Ishikawa (cell line): ENCODE results near the gene TXNDC11.
A peak's percentile ranks its signal among the peaks of the same experiment; 100 is the strongest.

Source experiments
- CEBPB ChIP-seq: IDR thresholded peaks from 2 replicates; pipeline ENCODE4 v1.6.1; 2012
- CREB1 ChIP-seq: IDR thresholded peaks from 2 replicates; pipeline ENCODE4 v1.6.1; 2012; ENCODE audit warnings: low read depth
- EGR1 ChIP-seq: IDR thresholded peaks from 2 replicates; pipeline ENCODE4 v1.6.1; 2012
- EP300 ChIP-seq: IDR thresholded peaks from 2 replicates; pipeline ENCODE4 v1.6.1; 2012; ENCODE audit warnings: borderline replicate concordance
- FOXM1 ChIP-seq: IDR thresholded peaks from 2 replicates; pipeline ENCODE4 v1.6.1; 2012; ENCODE audit warnings: low read depth, borderline replicate concordance
- NFIC ChIP-seq: IDR thresholded peaks from 2 replicates; pipeline ENCODE4 v1.6.1; 2012
- RAD21 ChIP-seq: IDR thresholded peaks from 2 replicates; pipeline ENCODE4 v1.6.1; 2012; ENCODE audit warnings: low read depth
- TAF1 ChIP-seq: IDR thresholded peaks from 2 replicates; pipeline ENCODE4 v1.6.1; 2012; ENCODE audit warnings: low read depth, mild to moderate bottlenecking
- TCF12 ChIP-seq: IDR thresholded peaks from 2 replicates; pipeline ENCODE4 v1.6.1; 2012; ENCODE audit warnings: low read depth
- TEAD4 ChIP-seq: IDR thresholded peaks from 2 replicates; pipeline ENCODE4 v1.6.1; 2012
- YY1 ChIP-seq: IDR thresholded peaks from 2 replicates; pipeline ENCODE4 v1.6.1; 2012; ENCODE audit warnings: low read depth
- ZBTB7A ChIP-seq: IDR thresholded peaks from 2 replicates; pipeline ENCODE4 v1.6.1; 2012; ENCODE audit warnings: low read depth
- TF ChIP-seq, protein P1 (sequence below): IDR thresholded peaks from 2 replicates; pipeline ENCODE4 v1.6.1; 2012
- TF ChIP-seq, protein P2 (sequence below): IDR thresholded peaks from 2 replicates; pipeline ENCODE4 v1.6.1; 2012
- TF ChIP-seq, protein P3 (sequence below): IDR thresholded peaks from 2 replicates; pipeline ENCODE4 v1.6.1; 2012; ENCODE audit warnings: low read depth, mild to moderate bottlenecking

Gene TXNDC11

DNA sequence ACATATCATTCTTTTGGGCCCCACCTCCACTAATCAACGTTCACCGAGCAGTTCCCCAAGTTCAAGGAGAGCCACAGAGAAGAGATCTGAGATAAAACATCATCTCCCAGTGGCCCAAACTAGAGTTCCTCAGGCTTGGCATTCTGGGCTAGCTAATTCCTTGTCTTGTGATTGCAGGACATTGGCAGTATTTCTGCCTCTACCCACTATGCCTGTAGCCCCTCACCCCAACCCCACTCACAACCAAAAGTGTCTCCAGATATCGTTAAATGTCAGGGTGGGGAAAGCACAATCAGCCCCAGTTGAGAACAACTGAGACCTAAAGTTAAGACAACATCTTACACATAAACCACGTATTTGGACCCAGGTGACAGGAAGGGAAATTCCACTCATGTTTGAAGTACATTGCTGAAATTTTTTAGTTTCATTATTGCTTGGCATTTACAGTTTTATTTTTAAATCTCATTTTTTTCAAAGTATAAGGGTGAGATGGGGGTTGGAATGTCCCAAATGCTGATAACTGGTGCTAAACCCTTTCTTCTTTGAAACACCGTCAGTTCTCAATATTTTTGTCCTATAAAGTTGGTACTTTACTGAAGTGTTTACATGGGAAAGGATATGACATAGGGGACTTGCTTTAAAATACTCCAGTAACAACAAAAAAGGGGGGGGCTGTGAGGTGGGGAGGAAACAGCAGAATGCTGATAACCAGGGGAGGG, 40.8 kb upstream of the TXNDC11 start:
- no peak for TF ChIP-seq YY1
- TF ChIP-seq FOXM1 = no peak
- no peak for TF ChIP-seq TAF1
- TF ChIP-seq TEAD4 = peak; percentile 76

DNA sequence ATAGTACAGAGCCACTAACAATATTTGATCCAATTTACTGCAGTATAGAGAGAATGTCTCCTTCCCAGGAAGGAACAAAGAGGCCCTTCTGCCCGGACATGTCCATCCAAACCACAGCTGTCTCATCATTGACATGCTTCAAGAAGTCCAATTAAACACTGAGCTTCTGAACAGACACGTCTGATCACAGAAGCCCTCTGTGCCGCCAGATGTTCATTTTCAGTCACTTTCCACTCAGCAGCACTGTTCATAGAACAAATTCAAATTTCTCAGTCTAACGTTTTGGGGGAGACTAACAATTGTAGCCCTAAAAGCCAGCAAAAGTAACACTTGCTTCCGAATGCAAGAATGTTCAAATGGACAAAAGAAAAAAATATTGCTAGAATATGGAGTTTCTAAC, 39.1 kb upstream of the TXNDC11 start:
- no peak for TF ChIP-seq FOXM1
- TF ChIP-seq, protein P1, sequence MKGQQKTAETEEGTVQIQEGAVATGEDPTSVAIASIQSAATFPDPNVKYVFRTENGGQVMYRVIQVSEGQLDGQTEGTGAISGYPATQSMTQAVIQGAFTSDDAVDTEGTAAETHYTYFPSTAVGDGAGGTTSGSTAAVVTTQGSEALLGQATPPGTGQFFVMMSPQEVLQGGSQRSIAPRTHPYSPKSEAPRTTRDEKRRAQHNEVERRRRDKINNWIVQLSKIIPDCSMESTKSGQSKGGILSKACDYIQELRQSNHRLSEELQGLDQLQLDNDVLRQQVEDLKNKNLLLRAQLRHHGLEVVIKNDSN = no peak

DNA sequence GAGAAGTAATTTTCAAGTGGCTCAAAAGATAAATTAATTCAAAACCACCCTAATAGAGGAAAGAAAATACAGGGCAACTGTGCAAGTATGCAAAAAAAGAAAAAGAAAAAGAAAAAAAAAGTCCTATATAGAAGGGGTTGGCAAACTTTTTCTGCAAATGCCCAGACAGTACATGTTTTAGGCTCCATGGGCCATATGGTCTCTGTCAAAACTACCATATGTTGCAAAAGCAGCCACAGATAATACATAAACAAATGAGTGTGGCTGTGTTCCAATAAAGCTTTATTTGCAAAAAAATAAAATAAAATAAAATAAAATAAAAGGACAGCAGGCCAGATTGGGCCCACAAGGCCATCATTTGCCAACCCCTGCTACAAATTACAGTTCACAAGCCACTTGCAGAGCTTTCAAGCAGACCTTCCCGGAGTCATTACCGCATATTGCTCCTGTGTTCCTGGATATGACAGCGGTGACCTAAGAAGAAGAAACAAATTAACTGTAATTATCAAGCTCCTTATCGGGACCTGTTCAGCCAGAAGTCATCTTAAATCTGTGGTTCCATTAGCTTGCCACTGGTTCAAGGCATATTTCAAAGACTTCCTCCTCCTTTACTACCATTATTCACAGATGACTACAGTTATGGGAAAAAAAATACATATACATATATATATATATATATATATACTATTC, 38.5 kb upstream of the TXNDC11 start:
- TF ChIP-seq RAD21 (no peak), TAF1 (no peak)

DNA sequence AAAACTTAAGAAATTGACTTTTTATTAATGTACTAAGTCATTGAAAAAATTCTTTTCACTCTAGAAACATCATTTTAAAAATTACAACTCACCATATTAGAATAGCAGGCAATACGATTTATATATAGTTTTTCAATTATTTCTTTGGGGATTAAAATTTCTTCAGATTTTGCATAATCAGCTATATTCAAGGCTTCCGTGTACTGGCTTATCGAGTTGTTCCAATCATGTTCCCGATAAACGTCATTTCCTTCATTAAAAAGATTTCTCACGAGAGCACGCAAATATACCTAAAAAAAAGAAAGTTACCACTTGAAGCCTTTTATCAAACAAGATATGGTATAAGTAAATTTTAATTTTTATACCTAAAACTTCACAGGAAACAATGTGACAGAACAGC, 36.4 kb upstream of the TXNDC11 start:
- TF ChIP-seq CEBPB (no peak), EP300 (no peak), EGR1 (no peak), CREB1 (no peak)
- TF ChIP-seq, protein P1 = no peak

DNA sequence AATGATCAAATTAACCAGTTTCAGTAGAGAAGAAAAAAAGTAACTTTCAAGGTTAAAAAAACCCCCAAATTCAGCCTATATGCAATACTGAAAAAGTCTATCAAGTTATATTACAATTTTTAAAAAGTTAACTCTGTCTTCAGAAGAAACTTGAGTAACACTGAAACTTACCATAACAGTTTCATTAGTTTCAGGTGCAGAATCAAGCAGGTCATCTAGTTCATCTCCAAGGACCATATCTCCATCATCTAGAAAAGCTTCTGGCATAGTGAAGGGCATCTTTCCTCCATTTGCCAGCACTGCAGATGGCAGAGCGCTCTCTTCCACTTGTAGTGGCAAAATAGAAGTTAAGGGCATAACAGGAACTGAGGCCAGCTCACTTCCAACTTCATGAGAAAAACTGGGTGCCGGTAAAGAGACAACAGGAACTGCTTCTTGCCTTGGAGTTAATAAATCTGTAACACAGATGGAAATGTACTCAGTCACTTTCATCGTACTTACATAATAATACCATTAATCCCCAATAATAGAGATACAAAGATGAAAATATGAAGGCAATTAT, 31.5 kb upstream of the TXNDC11 start:
- no peak for TF ChIP-seq YY1

DNA sequence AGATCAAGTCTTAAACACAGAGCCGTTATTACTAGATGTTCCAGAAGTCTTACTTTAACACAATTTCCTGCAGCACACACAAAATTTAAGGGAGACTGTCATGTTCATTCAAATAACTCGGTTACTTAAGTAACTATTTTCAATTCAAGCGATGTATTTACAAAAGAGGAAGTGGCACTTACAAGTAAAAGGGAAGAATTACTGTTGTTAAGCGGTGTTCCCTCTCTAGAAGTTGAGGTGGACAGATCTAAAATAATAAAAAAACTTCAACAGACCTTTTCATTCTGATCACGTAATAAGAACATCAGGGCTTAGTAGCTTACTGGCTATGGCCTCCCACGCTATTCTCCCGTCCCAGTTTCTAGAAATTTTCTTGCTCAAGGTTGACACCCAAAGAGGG, 26.2 kb upstream of the TXNDC11 start:
- TF ChIP-seq, protein P1 = no peak
- TF ChIP-seq TEAD4 = no peak
- no peak for TF ChIP-seq TCF12
- TF ChIP-seq EGR1 = no peak
- TF ChIP-seq, protein P2, sequence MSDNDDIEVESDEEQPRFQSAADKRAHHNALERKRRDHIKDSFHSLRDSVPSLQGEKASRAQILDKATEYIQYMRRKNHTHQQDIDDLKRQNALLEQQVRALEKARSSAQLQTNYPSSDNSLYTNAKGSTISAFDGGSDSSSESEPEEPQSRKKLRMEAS = no peak
- no peak for TF ChIP-seq ZBTB7A
- TF ChIP-seq RAD21 = no peak
- TF ChIP-seq TAF1 = no peak
- TF ChIP-seq CREB1 = no peak
- TF ChIP-seq EP300 = no peak
- no peak for TF ChIP-seq FOXM1

DNA sequence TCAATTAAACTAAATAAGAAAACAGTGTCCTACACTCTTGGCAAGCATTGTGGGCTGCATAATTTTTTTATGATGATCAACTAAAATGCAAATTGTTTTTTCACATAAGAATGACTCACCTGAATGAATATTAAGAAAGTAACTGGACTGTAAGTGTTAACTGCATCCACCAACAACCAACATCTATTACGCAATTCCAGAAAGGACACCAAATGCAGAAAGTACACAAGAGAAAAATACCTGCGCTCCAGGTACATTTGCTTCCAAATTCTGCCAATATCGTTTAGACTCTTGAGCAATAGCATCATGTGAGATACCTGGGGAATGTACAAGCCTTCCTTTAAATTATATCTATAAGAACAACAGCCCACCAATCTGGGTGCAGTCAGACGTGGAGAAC, 19.8 kb upstream of the TXNDC11 start:
- TF ChIP-seq, protein P2 = no peak
- TF ChIP-seq, protein P1 = no peak
- peak; percentile 79 for TF ChIP-seq CEBPB

DNA sequence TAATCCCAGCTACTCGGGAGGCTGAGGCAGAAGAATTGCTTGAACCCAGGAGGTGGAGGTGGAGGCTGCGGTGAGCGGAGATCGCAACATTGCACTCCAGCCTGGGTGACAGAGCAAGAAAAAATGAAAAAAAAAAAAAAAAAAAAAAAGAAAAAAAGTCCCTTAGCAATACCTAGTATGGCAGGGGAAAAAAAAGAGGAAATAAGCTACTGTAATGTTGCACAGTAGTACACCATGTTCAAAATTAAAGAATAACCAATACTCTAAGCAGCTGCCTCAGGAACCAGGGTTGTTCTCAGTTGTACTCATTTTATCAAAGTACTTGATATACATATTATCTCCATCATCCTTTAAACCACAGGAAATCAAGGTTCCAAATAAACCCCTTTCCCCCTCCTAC, 17.3 kb upstream of the TXNDC11 start:
- no peak for TF ChIP-seq RAD21
- TF ChIP-seq, protein P2 = no peak
- TF ChIP-seq TAF1 = no peak
- no peak for TF ChIP-seq TCF12
- no peak for TF ChIP-seq NFIC
- TF ChIP-seq CEBPB = no peak
- TF ChIP-seq, protein P3, sequence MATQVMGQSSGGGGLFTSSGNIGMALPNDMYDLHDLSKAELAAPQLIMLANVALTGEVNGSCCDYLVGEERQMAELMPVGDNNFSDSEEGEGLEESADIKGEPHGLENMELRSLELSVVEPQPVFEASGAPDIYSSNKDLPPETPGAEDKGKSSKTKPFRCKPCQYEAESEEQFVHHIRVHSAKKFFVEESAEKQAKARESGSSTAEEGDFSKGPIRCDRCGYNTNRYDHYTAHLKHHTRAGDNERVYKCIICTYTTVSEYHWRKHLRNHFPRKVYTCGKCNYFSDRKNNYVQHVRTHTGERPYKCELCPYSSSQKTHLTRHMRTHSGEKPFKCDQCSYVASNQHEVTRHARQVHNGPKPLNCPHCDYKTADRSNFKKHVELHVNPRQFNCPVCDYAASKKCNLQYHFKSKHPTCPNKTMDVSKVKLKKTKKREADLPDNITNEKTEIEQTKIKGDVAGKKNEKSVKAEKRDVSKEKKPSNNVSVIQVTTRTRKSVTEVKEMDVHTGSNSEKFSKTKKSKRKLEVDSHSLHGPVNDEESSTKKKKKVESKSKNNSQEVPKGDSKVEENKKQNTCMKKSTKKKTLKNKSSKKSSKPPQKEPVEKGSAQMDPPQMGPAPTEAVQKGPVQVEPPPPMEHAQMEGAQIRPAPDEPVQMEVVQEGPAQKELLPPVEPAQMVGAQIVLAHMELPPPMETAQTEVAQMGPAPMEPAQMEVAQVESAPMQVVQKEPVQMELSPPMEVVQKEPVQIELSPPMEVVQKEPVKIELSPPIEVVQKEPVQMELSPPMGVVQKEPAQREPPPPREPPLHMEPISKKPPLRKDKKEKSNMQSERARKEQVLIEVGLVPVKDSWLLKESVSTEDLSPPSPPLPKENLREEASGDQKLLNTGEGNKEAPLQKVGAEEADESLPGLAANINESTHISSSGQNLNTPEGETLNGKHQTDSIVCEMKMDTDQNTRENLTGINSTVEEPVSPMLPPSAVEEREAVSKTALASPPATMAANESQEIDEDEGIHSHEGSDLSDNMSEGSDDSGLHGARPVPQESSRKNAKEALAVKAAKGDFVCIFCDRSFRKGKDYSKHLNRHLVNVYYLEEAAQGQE = no peak
- TF ChIP-seq ZBTB7A = no peak
- TF ChIP-seq FOXM1 = no peak
- no peak for TF ChIP-seq TEAD4
- TF ChIP-seq, protein P1 = no peak
- no peak for TF ChIP-seq EGR1
- TF ChIP-seq EP300 = no peak
- TF ChIP-seq YY1 = no peak
- no peak for TF ChIP-seq CREB1
